ENCODE results near the gene ANKDD1A.

ANKDD1A gene

DNA sequence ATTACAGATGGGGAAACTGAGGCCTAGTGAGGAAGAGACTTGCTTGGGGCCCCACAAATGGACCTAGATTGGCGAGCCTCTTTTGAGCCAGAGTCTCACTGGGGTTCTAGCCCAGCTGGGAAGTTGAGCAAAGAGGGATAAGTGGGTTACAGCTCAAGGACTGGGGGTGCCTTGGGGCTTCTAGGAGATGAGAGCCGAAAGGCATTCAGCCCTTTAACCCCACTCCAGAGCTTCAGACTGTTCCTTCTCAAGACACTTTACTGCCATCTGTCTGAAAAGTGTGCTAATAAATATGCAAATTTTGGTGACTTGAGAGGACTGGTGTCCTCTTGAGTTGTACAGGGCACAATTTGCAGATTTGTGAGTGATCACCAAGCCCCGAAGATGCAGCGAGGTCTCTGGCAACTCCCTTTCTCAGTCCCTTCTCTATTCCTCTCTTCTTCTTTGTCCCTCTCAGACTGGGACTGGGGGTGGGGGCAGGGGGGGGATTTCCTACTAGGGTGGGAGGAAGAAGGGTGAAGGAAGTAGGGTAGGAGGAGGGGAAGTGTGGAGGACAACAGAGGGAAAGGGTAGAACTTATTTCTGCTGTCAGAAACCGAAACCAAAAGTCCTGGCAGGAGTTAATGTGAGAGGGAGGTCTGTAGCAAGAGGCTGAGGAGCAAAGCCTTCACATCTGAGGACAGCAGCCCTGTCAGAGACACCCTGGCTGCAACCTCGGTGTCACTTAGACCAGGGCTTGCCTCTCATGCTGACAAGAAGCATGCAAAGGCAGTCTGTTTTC is 16.2 kb upstream of the ANKDD1A start:
- DNase-seq (ENCODE audit: low read depth in 2 of 2): peak in 1 of 2 experiments; percentile 8

- no peak for DNase-seq (ENCODE audit: low read depth in 2 of 2)
Observed at GRCh38 chr15:64896371-64897069, 15.2 kb upstream of the ANKDD1A start.

GRCh38 chr15:64897345-64897985 is 14.2 kb upstream of the ANKDD1A start:
- DNase-seq (ENCODE audit: low read depth in 2 of 2): no peak

DNA sequence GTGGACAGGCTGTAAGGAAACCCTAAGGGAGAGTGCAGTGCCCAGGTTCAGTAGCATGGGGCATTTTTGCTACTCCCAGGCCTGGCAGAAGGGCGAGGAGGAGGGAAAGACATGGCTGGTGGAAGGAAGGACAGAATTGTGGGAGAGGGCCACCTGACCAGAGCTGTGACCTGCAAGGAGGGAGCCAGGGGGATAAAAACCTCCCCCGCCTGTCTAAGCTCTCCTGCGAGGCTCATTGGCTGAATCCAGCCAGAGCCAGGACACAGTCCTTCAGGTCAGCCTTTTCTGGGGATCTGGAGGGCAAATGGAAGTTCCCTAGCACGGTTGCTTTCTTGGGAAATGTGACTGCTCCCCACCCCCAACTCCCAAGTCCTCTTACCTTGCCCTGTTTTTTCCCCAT is 13.3 kb upstream of the ANKDD1A start:
- no peak for DNase-seq (ENCODE audit: low read depth in 2 of 2)

DNA sequence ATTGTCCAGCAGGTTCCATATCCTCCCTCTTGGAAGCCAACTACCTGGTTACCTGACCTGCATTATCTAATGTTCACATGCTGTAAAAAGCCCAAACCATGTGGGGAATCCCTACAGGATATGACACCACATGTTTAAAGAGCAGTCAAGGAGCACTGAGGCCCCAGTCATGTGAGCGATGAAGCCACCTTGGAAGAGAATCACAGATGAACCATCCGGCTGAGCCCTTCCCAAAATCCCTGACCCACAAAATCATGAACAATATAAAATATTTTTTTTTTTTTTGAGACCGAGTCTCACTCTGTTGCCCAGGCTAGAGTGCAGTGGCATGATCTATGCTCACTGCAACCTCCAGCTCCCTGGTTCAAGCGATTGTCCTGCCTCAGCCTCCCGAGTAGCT is 10.6 kb upstream of the ANKDD1A start:
- DNase-seq (ENCODE audit: low read depth in 2 of 2): no peak

DNA sequence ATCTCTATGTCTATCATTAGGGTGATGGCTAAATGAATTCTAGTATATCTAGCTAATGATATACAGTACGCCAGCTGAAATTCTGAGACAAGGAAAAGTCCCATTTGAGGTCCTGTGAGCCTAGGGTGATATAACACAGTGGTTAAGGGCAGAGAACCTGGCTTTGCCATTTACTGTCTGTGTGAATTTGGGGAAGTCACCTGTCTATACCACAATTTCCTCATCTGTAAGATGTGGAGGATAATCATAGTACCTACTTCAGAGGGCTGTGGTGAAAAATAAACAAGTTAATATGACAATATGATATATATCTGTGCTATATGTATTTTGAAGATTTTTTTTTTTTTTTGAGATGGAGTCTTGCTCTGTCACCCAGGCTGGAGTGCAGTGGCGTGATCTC is 9.8 kb upstream of the ANKDD1A start:
- DNase-seq (ENCODE audit: low read depth in 2 of 2): no peak

DNA sequence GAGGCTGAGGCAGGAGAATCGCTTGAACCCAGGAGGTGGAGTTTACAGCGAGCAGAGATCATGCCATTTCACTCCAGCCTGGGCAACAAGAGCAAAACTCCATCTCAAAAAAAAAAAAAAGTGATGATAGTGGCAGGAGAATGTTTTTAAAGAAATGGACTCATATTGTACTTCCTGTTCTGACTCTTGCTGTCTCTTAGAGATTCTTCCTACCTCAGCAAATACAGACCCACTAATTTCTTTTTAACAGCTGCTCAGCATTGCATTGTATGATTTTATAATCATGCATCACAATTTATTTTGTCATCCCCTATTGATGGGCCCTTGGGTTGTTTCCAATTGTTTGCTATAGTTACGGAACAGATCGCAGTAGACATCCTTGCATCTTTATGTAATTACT is 8.8 kb upstream of the ANKDD1A start:
- DNase-seq (ENCODE audit: low read depth in 2 of 2): no peak

GRCh38 chr15:64903326-64903950 is 8.3 kb upstream of the ANKDD1A start:
- DNase-seq (ENCODE audit: low read depth in 2 of 2): no peak

DNA sequence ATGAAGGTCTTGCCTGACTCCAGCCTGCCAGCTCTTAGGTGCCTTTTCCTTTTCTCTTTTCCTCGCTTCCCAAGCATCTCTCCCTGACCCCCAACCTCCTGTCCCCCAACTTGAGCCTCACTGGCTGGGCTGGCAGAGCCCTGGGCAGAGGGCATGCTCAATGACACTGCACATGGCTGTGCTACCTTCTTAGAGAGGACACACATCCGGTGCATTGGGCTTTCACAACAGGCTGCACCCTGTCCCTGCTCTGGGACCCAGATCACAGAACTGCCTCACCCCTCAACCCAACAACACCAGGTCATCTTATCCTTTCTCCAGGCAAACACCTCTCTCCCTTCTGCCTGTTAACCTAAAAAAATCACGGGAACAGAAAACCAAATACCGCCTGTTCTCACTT is 7.5 kb upstream of the ANKDD1A start:
- no peak for DNase-seq (ENCODE audit: low read depth in 2 of 2)

DNA sequence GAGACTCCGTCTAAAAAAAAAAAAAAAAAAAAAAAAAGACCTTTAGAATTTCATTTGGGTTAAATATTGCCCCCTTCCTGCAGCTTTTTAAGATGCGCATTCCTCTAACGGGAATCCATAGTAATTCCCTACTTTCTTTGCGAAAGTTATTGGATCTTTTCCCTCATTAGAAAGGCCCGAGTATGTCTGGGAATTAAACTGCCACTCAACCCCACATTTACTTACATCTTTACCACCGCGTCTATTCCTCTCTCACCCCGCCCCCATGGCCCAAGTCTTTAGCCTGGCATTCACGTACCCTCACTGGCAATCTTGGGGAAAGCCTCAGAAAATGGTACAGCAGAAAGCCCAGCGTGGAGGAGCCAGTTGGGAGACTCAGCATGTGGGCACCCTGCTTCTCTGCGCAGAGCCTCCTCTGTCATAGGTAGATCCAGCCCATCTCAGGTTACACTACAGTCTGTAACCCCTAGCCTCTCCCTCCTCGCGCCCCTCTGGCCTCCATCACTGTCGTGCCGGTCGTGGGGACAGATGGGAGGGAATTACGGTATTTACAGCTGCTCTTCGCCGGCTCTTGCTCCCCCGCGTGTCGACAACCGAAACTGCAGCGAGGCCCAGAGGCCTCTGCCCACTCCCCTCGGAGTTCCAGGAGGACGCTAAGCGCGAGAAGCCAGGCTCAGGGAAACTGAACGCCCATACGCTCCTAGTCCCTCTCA is 6.4 kb upstream of the ANKDD1A start:
- peak; percentile 58 to 73 for DNase-seq (ENCODE audit: low read depth in 2 of 2)

GRCh38 chr15:64905941-64906340 is 5.8 kb upstream of the ANKDD1A start:
- DNase-seq (ENCODE audit: low read depth in 2 of 2): no peak

DNA sequence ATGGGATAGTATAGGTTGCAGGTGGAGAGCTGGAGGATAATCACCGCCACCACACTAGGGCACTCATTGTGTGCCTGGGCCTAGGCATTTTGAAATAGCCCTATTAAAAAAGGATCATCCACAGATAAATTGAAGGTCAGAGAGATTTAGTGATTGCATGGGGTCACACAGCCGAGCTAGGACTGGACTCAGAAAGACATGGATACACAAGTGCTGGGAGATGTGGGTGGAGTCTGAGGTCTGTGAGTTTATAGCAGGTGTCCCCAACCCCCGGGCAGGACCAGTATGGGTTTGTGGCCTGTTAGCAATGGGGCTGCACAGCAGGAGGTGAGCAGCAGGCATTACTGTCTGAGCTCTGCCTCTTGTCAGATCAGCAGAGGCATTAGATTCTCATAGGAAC is 5.3 kb upstream of the ANKDD1A start:
- no peak for DNase-seq (ENCODE audit: low read depth in 2 of 2)

GRCh38 chr15:64907991-64908390 is 3.7 kb upstream of the ANKDD1A start:
- DNase-seq (ENCODE audit: low read depth in 2 of 2): no peak

- no peak for DNase-seq (ENCODE audit: low read depth in 2 of 2)
Observed at GRCh38 chr15:64909546-64909945, 2.2 kb upstream of the ANKDD1A start.

DNA sequence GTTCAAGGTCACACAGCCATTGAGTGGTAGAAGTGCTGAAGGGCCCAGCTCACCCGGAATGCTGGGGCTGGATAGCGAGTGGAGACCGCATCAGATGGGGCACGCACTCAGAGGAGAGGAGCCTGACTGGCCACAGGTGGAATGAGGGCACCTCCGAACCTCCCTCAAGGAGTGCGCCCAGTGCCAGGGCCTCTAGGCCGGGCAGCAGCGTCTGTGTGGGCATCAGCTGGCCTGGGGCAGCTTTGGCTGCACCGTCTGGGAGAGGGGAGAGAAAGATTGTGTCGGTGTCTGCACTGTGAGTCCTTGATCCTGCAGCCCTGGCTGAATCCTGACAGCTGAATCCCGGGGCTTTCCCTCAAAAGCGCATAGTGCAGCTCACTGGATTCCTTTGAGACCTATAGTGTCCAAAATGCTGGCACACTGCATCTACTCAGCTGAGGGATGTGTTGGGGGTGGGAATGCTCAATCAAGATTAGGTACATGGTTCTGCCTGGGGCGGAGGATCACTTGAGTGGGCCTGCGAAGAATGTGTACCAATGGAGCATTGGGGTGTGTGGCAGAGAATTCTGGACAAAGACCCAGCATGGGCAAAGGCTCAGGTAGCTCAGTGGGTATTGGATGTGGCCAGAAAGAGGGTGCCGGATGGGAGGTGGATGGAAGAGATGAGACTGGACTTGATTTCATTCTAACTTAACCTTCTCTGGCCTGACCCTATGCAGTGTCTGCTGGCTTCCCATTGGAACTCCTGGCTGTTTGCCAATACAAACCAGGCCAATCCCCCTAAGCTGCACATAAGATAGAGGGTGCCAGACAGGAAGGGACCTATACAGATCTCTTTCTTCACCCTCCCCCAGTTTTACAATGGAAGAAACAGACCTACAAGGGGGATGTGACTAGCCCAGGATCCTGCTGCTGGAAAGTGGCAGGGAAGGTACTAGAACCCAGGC is 950 bp downstream of the ANKDD1A start:
- no peak for DNase-seq (ENCODE audit: low read depth in 2 of 2)

- no peak for DNase-seq (ENCODE audit: low read depth in 2 of 2)
Observed at GRCh38 chr15:64915518-64916227, 4.0 kb downstream of the ANKDD1A start.

- no peak for DNase-seq (ENCODE audit: low read depth in 2 of 2)
Observed at GRCh38 chr15:64916365-64916764, 4.7 kb downstream of the ANKDD1A start.

DNA sequence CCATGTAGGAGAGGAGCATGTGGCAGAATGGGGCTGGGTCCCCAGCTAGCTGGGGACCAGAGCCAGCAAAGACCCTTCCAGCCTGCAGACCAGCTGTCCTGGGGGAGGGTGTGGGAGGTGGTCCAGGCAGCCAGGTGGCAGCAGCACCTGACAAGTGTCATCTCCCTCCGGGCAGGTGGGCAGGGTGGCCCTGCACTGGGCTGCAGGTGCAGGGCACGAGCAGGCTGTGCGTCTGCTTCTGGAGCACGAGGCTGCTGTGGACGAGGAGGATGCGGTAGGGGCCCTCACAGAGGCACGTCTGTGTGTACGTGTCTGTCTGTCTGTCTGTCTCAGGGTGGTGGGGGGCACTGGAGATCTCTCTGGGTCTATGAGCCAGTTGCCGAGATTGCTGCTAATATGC is 5.5 kb downstream of the ANKDD1A start:
- DNase-seq (ENCODE audit: low read depth in 2 of 2): no peak

DNA sequence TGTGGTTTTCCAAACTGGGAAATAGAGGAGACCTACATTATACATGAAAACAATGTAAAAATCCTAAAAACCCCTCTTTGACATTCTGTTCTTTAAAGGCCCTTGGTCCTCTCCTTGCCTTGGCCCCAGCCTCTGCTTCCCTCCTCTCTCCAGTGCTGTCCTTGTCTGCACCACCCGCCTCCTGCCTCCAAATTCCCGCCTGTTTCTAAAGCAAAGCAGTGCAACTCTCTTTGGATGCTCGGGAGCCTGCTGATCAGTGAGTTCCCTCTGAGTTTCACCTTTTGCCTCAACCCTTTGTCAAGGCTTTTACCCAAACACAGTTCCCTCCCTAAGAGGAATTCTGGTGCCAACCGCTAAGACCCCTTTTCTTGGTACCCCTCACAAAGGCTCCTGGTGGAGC is 8.0 kb downstream of the ANKDD1A start:
- DNase-seq (ENCODE audit: low read depth in 2 of 2): no peak

DNA sequence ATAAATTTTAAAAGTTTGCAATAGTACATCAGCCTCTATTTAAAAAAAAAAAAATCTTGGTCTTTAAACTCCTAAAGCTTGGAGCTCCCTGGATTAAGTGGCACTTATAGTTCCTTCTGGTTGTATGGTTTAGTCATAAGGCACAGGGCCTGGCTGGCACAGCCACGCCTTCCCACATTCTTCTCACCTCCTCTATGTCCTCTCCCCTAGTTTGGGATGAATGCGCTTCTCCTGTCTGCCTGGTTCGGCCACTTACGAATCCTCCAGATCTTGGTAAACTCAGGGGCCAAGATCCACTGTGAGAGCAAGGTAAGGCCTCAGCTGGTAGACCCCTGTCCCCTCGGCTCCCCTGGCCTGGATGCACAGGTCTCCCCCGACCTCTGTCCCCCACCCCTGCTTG is 10.0 kb downstream of the ANKDD1A start:
- no peak for DNase-seq (ENCODE audit: low read depth in 2 of 2)
